NCI-H510A (cell line): ENCODE measurements around the gene NEUROG2.
A peak's percentile ranks its signal among the peaks of the same experiment; 100 is the strongest.

Source experiments
- DNase-seq: peaks from one replicate; lab custom pipeline; 2025; lab: John Stamatoyannopoulos, UW

Gene NEUROG2

GRCh38 chr4:112521123-112522023, 5.4 kb upstream of the NEUROG2 start:
- no peak for DNase-seq

DNA sequence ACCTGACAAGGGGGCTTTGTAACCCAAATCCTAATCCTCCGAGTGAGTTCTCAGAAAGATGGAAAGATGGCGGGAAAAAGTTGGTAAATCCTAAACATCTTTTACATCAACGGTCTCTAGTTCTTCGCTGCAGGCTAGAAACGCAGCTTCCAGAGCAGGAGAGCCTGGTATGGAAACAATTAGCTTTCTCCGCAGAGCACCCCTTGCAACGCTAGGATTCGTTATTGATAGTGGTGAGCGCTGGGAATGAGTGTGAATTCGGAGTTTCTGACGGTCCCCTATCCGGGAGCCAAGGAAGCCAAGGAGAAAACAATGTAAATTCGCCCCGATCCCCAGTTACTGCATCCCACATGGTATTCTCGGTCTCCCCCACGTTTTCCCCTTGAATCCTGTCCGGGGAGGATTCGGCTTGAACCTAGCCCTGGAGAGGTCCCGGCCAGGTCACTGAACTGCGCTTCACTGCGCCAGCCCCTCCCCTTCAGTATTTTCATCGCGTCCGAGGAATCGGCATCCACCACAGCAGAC, 4.7 kb upstream of the NEUROG2 start:
- DNase-seq: no peak

GRCh38 chr4:112519689-112520597, 4.0 kb upstream of the NEUROG2 start:
- DNase-seq: no peak

GRCh38 chr4:112518675-112519074, 2.7 kb upstream of the NEUROG2 start:
- DNase-seq: no peak

GRCh38 chr4:112517911-112518310, 1.9 kb upstream of the NEUROG2 start:
- no peak for DNase-seq

- DNase-seq: no peak
Measured at GRCh38 chr4:112517067-112517634, 1.2 kb upstream of the NEUROG2 start.

GRCh38 chr4:112516471-112517066, 589 bp upstream of the NEUROG2 start:
- DNase-seq: peak; percentile 28

DNA sequence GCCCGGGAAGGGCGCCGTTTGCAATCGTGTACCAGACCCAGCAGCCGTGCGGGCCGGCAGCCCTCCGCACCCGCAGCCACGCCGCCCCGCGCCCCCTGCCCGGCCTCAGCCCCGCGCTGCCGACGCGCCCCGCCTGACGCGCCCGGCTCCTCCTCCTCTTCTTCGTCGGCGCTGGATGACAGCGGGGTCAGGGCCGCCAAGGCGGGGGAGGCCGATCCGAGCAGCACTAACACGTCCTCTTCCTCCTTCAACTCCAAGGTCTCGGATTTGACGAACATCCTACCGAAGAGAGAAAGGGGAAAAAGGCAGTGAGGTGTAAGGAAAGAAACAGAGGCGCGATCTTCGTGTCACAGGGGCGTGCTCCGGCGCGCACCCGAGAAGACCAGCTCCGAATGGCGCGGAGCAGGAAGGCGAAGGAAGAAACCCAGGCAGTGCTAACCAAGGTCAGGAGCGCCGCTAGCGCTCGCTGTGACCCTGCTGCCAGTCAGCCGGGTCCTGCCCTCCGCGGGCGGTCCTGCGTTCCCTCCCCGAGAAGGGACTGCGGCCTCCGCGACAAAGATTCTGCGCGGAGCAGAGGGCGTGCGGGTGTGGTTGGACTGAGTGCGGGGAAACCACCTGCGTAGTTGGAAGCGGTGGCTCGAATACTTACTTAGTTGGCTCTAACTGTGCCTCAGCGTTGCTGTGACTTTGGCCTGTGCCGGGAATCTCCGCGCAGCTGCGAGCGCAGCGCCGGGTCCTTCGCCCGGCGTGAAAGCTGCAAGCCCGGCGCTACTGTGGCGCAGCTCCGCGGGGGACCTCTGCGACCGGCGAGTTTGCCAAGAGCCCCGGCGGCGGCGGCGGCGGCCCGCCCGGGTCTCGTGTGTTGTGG, 548 bp downstream of the NEUROG2 start:
- DNase-seq: no peak

DNA sequence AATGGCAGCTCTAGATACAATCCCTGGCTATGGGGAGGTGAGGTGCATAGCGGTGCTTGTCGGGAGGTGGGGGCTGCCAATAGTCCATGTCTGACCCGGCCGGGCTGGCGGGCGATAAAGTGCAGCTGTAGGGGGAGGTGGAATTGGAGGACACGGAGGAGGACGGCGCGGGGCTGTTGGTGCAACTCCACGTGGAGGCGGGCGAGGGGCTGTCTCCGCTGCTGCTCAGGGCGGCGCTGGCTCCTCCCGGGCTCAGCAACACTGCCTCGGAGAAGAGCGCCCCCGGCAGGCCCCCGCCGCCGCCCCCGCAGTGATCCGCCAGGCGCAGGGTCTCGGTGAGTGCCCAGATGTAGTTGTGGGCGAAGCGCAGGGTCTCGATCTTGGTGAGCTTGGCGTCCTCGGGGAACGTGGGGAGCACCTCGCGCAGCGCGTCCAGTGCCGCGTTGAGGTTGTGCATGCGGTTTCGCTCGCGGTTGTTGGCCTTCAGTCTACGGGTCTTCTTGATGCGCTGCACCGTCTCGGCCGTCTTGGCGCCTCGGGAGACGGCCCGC, 1.3 kb downstream of the NEUROG2 start:
- no peak for DNase-seq

DNA sequence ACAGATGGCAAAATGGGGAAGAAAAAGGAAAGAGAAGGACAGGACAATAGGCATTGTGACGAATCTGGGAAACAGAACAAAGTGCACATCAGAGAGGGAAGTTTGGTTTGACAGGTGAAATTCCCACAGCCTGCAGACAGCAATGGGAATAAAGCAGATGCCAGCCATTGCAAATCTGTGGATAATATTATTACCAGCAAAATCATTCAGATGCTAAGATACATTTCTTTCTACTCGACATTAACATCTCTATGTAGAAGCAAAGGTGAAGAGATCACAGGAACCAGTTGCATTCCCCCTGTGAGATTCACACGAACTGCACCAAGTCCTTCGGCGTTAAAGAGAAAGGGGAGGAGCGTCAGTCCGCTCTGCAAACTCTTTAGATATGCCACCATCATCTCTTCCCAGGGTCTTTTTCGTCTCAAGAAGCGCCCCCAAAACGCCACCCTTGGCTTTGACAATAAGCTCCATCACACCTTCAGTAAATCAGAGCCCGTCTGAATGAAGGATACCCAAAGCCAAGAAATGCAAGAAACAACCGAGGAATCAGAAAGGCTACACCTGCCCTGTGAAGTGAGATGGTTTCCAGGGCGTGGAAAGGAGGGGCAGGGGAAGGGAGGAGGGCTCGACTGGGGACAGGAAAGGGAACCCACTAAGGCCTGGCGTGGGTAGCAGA, 1.9 kb downstream of the NEUROG2 start:
- DNase-seq: no peak

- no peak for DNase-seq
Measured at GRCh38 chr4:112511803-112512118, 4.2 kb downstream of the NEUROG2 start.

DNA sequence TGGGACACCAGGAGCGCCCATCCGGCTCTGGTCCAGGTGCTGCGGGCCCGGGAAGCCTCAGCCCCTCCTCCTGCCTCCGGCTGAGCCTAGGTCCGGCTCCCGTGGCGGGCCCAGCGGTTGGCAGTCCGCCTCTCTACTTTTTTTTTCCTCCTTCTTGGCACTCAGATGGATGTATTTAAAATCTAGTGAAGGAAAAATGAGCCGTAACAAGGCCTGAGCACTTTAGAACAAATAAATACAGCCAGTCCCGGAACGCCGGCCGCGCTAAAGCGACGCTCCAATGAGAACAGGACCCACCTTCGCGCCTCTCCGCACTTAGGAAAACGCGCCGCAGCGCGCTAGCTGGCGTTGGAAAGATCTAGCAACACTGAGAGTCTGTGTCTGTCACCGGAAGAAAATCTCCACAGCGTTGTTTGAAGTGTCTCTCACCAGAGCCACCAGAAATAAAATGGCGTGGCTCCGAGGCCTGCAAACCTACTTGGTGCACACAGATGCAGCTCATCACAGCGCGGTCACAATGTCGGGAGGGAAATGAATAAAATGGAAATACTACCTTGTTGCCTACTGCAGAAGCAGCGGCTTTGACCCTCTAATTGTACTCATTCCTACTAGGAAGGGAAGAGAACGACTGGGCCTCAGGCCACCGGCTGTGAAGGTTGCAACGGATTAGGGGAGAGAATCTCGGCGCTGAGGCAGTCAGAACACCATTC, 4.7 kb downstream of the NEUROG2 start:
- DNase-seq: no peak

DNA sequence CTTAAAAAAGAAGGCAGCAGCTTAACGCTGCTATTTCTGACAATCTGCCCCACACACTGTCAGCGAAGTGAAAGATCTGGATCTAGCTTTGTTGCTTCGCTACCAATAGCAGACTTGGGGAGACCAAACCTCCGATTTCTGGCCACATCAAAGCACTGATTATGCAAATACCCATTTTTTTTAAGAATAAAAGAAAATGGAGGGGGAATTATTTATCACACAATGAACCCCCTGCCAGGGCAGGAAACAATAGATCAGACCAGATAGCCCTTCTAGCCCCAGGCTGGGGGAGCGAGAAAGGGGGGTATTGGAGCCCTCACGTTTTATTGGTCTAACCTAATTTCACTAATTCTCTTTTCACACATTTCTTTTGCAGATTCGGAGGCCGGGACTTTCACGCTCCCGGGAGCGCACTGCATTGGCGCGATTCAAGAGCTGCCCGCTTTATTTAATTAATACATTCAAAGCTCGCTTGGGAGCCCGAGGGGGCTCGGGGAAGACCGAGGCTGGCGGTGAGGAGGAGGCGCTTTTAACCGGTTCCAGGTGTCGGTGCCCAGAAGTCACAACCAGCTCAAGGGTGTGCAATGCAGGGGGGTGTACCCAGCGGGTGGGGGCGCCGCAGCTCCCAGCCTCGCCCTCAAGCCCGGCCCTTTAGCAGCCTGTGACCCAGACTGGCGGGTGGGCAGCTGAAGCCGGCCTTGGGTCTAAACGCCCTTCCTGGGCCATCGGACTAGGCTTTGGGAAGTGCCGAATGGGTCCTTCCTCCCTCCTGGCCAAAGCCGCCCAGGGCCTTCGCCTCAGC, 5.5 kb downstream of the NEUROG2 start:
- no peak for DNase-seq

DNA sequence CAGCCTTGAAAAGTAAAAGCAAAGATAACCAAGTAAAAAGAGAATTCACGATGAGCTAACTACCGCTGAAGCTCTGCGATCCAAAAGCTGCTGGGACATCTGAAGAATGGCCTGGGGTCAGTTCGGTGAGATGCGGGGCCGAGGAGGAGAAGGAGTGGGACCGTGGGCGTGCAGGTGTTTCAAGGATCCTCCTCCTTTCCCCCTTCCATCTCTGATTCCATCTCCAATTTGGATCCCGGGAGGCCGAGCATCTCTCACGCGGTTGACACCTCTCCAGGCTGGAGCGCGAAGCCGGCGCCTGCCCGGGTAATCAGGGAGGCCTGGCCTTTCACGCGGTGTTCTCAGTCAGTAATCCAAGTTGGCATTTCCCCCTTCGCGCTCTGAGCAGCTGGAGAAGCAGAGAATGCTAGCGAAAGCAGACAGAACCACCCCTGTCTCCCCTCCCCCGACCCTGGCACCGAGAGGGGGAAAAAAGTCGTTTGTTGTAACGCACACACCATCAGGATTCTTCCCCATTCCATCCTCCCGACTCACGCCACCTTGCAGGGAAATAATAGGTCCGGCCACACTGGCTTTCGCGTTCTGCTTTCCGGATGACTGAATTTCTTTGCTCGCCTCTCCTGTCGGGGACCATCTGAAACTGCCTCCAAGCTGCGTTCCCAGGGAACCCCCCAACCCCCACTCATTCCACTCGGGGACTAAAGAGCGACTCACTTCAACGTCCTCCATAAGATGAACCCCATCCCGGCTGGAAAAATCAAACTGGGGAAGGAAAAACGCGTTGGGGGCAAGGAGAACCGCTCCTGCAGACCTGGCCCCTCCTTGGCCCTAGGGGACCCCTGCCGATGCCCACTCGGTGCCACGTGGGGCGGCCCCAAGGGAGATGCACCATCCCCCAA, 6.5 kb downstream of the NEUROG2 start:
- DNase-seq: no peak

- DNase-seq: no peak
Measured at GRCh38 chr4:112508356-112508755, 7.6 kb downstream of the NEUROG2 start.

DNA sequence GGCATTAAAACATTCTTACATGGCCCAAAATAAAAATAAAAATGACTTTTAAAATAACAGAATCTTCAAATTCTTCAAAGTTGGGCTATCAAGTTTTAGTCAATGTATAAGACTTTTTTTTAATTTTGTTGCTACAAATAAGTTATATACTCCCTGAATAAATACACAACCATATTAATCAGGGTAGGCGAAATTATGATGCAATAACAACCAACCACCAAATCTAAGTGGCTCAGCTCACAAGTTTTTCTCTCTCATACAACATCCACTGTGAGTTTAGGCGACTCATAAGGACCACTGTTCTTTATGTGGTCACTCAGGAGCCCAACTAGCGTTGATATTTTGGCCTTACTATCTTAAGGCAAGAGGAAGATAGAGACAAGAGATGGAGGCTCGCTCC, 11.2 kb downstream of the NEUROG2 start:
- DNase-seq: no peak

DNA sequence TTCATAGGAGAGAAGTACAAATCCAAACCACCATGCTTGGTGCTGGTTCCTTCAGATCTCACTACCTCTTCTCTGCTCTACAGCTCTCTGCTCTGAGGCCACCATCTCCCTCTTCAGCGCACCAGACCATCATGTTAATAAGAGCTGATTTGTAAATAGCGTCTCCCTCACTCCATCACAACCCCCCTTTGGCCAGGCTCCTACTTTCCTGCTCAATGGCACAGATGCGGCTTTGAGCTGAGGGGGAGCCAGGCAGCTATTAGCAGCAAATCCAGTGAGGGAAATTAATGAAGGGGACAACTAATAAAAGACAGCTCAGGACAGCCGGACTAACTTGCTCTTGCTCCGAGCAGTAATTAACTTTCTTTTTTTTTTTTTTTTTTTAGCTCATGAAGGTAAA, 13.1 kb downstream of the NEUROG2 start:
- no peak for DNase-seq

- DNase-seq: no peak
Measured at GRCh38 chr4:112492321-112492720, 23.7 kb downstream of the NEUROG2 start.
